HAP-1 (cell line): ENCODE measurements around the gene GAA.

ENCODE experiments used
- DNase-seq, 2 experiments: peaks; one replicate each; pipeline ENCODE4 v3.0.0-alpha.2; 2016 to 2020; ENCODE audit warnings: low spot score in 2 of 2
- H3K27me3 ChIP-seq: fragments of 250-450 bp; sonication (Bioruptor Pico); 2 replicates; pipeline ENCODE4 v1.5.1; 2020; ENCODE audit warnings: low read depth, mild to moderate bottlenecking, moderate library complexity
- H3K36me3 ChIP-seq: fragments of 250-450 bp; sonication (Bioruptor Pico); replicated peaks from 2 replicates; pipeline ENCODE4 v1.5.1; 2020; ENCODE audit warnings: mild to moderate bottlenecking
- H3K4me1 ChIP-seq: fragments of 250-450 bp; sonication (Bioruptor Pico); 2 replicates; pipeline ENCODE4 v1.5.1; 2020; ENCODE audit warnings: mild to moderate bottlenecking
- H3K4me3 ChIP-seq: fragments of 250-450 bp; sonication (Bioruptor Pico); 2 replicates; pipeline ENCODE4 v1.5.1; 2020; ENCODE audit warnings: mild to moderate bottlenecking, moderate library complexity
- H3K9me3 ChIP-seq: fragments of 250-450 bp; sonication (Bioruptor Pico); 2 replicates; pipeline ENCODE4 v1.5.1; 2020; ENCODE audit warnings: mild to moderate bottlenecking, moderate library complexity
- in situ Hi-C: fragments of 300-500 bp; cut with MboI; formaldehyde crosslinking; loops from 3 replicates; pipeline ENCODE4 v1.14.3; 2020; ENCODE audit warnings: low sequenced_read_pairs, inconsistent platforms, mixed read lengths

GAA gene

GRCh38 chr17:80104321-80104955, 3.1 kb downstream of the GAA start:
- Histone ChIP-seq H3K9me3 (no peaks in the 10 kb centered on the region), H3K27me3 (no peaks in the 10 kb centered on the region), H3K36me3 (no peaks in the 10 kb centered on the region; the same call in 1 of the 2 replicates), H3K4me3 (no peak overlapping the region), H3K4me1 (peaks cover 8% of the 10 kb centered on the region)
- in situ Hi-C loops, result no loop called here
- DNase-seq, result no peak

DNA sequence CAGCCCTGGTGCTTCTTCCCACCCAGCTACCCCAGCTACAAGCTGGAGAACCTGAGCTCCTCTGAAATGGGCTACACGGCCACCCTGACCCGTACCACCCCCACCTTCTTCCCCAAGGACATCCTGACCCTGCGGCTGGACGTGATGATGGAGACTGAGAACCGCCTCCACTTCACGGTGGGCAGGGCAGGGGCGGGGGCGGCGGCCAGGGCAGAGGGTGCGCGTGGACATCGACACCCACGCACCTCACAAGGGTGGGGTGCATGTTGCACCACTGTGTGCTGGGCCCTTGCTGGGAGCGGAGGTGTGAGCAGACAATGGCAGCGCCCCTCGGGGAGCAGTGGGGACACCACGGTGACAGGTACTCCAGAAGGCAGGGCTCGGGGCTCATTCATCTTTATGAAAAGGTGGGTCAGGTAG, 3.6 kb downstream of the GAA start:
- Histone ChIP-seq H3K36me3 (no peaks in the 10 kb centered on the region; the same call in 1 of the 2 replicates), H3K4me1 (peaks cover 8% of the 10 kb centered on the region), H3K9me3 (no peaks in the 10 kb centered on the region), H3K4me3 (no peak overlapping the region), H3K27me3 (no peaks in the 10 kb centered on the region)
- in situ Hi-C loops, result no loop called here
- DNase-seq, result no peak

- Histone ChIP-seq H3K27me3 (no peaks in the 10 kb centered on the region), H3K36me3 (no peaks in the 10 kb centered on the region; the same call in 1 of the 2 replicates), H3K4me3 (no peak overlapping the region), H3K9me3 (no peaks in the 10 kb centered on the region), H3K4me1 (peaks cover 8% of the 10 kb centered on the region)
- in situ Hi-C loops, result no loop called here
- DNase-seq, result no peak
Observed at GRCh38 chr17:80105762-80106161, 4.4 kb downstream of the GAA start.

- no peaks in the 10 kb centered on the region for H3K9me3 ChIP-seq
- no peaks in the 10 kb centered on the region for H3K27me3 ChIP-seq
- DNase-seq, result no peak
- H3K4me3 ChIP-seq, result no peak overlapping the region
- peaks cover 6% of the 10 kb centered on the region; the same call in 1 of the 2 replicates for H3K4me1 ChIP-seq
- in situ Hi-C loops, result no loop called here
- H3K36me3 ChIP-seq, result no peaks in the 10 kb centered on the region; the same call in 1 of the 2 replicates
Observed at GRCh38 chr17:80106176-80106575, 4.8 kb downstream of the GAA start.

- Histone ChIP-seq H3K36me3 (no peaks in the 10 kb centered on the region; the same call in 1 of the 2 replicates), H3K4me3 (no peak overlapping the region), H3K27me3 (no peaks in the 10 kb centered on the region), H3K4me1 (peaks cover 6% of the 10 kb centered on the region; the same call in 1 of the 2 replicates), H3K9me3 (no peaks in the 10 kb centered on the region)
- in situ Hi-C loops, result no loop called here
- DNase-seq, result no peak
Observed at GRCh38 chr17:80106751-80107150, 5.4 kb downstream of the GAA start.

DNA sequence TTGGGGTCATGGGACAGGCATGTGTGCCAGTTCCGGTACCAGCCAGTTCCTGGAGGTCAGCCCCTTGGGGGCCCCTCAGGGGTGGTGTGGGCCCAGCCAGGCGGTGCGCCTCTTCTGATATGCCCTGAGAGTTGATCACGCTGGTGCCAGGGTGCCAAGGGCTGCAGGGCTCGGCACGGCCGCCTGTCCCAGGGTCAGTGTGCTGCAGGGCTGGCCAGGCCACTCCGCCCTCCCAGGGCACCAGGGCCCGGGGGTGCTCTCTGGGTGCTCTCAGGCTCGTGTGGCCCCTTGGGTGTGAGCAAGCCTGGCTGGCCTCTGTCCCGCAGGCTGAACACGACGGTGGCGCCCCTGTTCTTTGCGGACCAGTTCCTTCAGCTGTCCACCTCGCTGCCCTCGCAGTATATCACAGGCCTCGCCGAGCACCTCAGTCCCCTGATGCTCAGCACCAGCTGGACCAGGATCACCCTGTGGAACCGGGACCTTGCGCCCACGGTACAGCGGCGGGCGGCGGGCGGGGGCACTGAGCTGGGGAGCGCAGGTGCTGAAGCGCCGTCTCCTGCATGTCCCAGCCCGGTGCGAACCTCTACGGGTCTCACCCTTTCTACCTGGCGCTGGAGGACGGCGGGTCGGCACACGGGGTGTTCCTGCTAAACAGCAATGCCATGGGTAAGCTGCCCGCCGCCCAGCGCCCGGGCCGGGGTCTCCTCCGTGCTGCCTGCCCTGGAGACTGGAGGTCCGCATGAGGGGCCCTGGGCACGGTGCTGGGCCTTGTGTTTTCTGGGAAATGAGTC, 6.0 kb downstream of the GAA start:
- H3K4me1 ChIP-seq, result peaks cover 2% of the 10 kb centered on the region; the same call in 1 of the 2 replicates
- in situ Hi-C loops, result no loop called here
- no peaks in the 10 kb centered on the region; the same call in 1 of the 2 replicates for H3K36me3 ChIP-seq
- no peak overlapping the region for H3K4me3 ChIP-seq
- no peaks in the 10 kb centered on the region for H3K9me3 ChIP-seq
- no peaks in the 10 kb centered on the region for H3K27me3 ChIP-seq
- no peak for DNase-seq

DNA sequence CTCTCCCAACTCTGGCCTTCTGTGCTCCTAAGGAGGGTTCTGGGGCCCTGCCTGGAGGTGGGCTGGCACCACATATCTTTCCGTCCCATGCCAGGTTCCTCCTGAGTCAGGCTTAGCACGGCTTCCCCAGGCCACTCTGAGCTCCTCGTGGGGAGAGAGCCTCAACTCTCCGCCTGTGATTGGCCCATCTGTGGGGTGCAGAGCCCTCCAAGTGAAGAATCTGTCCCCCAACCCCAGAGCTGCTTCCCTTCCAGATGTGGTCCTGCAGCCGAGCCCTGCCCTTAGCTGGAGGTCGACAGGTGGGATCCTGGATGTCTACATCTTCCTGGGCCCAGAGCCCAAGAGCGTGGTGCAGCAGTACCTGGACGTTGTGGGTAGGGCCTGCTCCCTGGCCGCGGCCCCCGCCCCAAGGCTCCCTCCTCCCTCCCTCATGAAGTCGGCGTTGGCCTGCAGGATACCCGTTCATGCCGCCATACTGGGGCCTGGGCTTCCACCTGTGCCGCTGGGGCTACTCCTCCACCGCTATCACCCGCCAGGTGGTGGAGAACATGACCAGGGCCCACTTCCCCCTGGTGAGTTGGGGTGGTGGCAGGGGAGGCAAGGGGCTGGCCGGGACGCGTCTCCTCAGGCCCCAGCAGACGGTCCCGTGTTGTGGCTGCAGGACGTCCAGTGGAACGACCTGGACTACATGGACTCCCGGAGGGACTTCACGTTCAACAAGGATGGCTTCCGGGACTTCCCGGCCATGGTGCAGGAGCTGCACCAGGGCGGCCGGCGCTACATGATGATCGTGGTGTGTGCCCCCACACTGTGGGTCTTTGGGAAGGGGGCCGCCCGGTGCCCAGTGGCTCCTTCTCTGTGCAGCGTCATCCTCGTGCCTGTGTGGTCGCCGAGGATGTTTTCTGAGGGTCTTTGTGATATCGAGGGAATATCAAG, 6.9 kb downstream of the GAA start:
- no peaks in the 10 kb centered on the region for H3K9me3 ChIP-seq
- H3K4me3 ChIP-seq, result no peak overlapping the region
- no peaks in the 10 kb centered on the region for H3K27me3 ChIP-seq
- in situ Hi-C loops, result no loop called here
- H3K36me3 ChIP-seq, result no peaks in the 10 kb centered on the region; the same call in 1 of the 2 replicates
- no peak for DNase-seq
- H3K4me1 ChIP-seq, result no peaks in the 10 kb centered on the region

DNA sequence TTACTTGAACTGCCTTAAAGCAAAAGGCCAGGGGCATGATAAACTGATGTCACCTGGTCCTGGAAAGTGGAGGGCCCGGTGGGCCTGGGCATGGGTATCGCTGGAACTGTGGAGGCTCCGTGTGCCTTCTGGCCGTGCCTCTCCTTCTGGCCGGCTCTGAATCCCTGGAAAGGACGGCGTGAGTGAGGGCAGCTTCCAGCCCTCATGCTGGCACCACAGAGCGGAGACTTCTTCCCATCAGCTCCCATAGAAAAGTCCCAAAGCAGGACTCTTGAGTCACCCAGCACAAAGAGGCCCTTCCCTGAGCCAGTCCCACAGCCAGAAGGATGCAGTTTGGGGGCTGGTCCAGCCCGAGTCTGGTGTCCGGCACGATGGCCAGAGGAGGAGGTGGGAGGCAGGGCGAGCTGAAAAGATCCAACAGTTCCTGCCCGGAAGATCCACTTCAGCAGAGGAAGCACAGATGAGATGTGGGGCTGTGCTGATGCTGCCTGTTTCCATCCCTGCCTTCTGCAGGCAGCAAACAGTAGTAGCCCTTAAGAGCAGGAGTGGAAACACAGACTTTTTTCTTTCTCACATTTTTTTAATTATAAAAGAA, 7.8 kb downstream of the GAA start:
- H3K36me3 ChIP-seq, result no peaks in the 10 kb centered on the region; the same call in 1 of the 2 replicates
- no peaks in the 10 kb centered on the region for H3K9me3 ChIP-seq
- H3K27me3 ChIP-seq, result no peaks in the 10 kb centered on the region
- in situ Hi-C loops, result no loop called here
- no peak for DNase-seq
- no peak overlapping the region for H3K4me3 ChIP-seq
- no peaks in the 10 kb centered on the region for H3K4me1 ChIP-seq

- Histone ChIP-seq H3K36me3 (no peaks in the 10 kb centered on the region; the same call in 1 of the 2 replicates), H3K4me3 (no peak overlapping the region), H3K9me3 (peaks cover under 1% of the 10 kb centered on the region; the same call in 1 of the 2 replicates), H3K4me1 (no peaks in the 10 kb centered on the region), H3K27me3 (no peaks in the 10 kb centered on the region)
- in situ Hi-C loops, result no loop called here
- no peak for DNase-seq
Observed at GRCh38 chr17:80109713-80110446, 8.5 kb downstream of the GAA start.

GRCh38 chr17:80110447-80110812, 9.0 kb downstream of the GAA start:
- in situ Hi-C loops, result no loop called here
- H3K4me1 ChIP-seq, result no peaks in the 10 kb centered on the region
- H3K9me3 ChIP-seq, result peaks cover 6% of the 10 kb centered on the region; the same call in 1 of the 2 replicates
- no peak for DNase-seq
- H3K4me3 ChIP-seq, result no peak overlapping the region
- H3K36me3 ChIP-seq, result no peaks in the 10 kb centered on the region; the same call in 1 of the 2 replicates
- H3K27me3 ChIP-seq, result no peaks in the 10 kb centered on the region

DNA sequence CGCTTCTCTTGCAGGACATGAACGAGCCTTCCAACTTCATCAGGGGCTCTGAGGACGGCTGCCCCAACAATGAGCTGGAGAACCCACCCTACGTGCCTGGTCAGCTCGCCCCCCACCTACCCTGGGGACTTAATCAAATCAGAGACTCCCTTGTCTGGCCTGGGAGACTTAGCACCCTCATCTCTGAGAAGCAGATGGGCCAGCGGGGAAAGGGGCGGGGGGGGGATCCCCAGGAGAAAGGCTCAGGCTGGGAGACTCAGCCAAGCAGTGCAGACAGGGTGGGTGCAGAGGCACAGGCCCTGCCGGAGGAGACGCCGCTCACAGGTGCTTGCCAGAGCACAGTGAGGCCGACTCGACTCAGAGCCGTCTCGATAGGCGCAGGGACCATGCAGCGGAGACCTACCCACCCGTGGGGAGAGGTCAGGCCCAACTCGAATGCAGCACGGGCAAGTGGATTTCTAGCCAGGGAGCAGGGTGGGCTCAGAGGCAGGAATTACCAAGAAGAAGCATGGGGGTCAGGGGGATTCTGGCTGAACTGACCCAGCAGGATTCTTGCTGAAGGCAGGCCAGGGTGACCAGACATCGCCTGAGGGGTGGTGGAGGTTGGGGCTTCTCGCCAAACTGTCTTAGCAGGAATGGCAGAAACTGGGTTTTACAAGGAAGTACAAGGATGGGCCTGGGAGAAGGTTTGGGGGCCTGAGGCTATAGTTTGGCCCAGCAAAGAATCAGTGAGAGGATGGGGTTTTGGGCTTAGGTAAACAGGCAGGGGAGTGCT, 9.7 kb downstream of the GAA start:
- Histone ChIP-seq H3K27me3 (no peaks in the 10 kb centered on the region), H3K4me1 (no peaks in the 10 kb centered on the region), H3K4me3 (no peak overlapping the region), H3K36me3 (no peaks in the 10 kb centered on the region; the same call in 1 of the 2 replicates), H3K9me3 (peaks cover 6% of the 10 kb centered on the region; the same call in 1 of the 2 replicates)
- no peak for DNase-seq
- in situ Hi-C loops, result no loop called here
